K562 (cell line): ENCODE measurements around the gene USP38. TPM values are rescaled to one million over a fixed set of nuclear protein-coding genes. Genes with fewer than 3 reads are reported as not detected.
A peak's percentile ranks its signal among the peaks of the same experiment; 100 is the strongest.

Experiments
- ATAC-seq: fragments of 200-7000 bp; cut with Tn5 transposase; 3 replicates; pipeline ENCODE4 v1.9.1; 2020; ENCODE audit warnings: moderate library complexity
- BruUV-seq: library from RNA; stranded (reverse); fragments of 400-500 nt; replicated peaks from 2 replicates; lab custom pipeline; 2021; lab: Mats Ljungman, UMichigan
- CTCF ChIA-PET: fragments of 300-600 bp; formaldehyde crosslinking; extraction: SDS; loops from one replicate; lab custom pipeline; 2021; ENCODE audit warnings: low intra/inter-chr PET ratio; lab: Yijun Ruan, JAX
- POLR2A ChIA-PET: fragments of 300-600, 350-650 bp; sonication (Branson Sonifier 250); formaldehyde crosslinking; extraction: SDS; loops from one replicate; lab custom pipeline; 2021; ENCODE audit warnings: antibody characterized with exemption, inconsistent platforms; lab: Yijun Ruan, JAX
- DNase-seq, 4 experiments: peaks; one replicate each; pipeline versions ENCODE4 v3.0.0 to v3.0.0-alpha.2; 2011 to 2018; ENCODE audit warnings: low spot score in 3 of 4, mixed read lengths in 3 of 4; ENCODE audit errors: extremely low read depth in 1 of 4
- FAIRE-seq: peaks from 2 replicates; lab custom pipeline; 2011; peaks lifted over from hg19 to GRCh38; lab: Jason Lieb, UNC
- H2AFZ ChIP-seq: 2 replicates; pipeline ENCODE4 v1.6.0; 2011; ENCODE audit warnings: low read depth, low read length, control low read depth, inconsistent platforms
- H3K27ac ChIP-seq: fragments of 200-600 bp; 3 replicates; pipeline ENCODE4 v1.8.0; 2011; ENCODE audit warnings: low read depth, mild to moderate bottlenecking, control low read depth, inconsistent platforms, low read length, moderate library complexity, mixed read lengths; ENCODE audit errors: extremely low read depth
- H3K27me3 ChIP-seq, 2 experiments: fragments of 300-600 bp in 1 of 2; 2 replicates in 1 of 2; 3 replicates in 1 of 2; pipeline versions ENCODE4 v1.6.0 to v1.8.0; 2011; ENCODE audit warnings: inconsistent platforms in 2 of 2, low read length in 2 of 2, mild to moderate bottlenecking in 1 of 2, mixed read lengths in 1 of 2, moderate library complexity in 1 of 2; ENCODE audit not compliant: control insufficient read depth in 2 of 2, insufficient read depth in 2 of 2
- H3K36me3 ChIP-seq: fragments of 300-600 bp; 3 replicates; pipeline ENCODE4 v1.8.0; 2011; ENCODE audit warnings: mild to moderate bottlenecking, low read length, inconsistent platforms; ENCODE audit not compliant: control insufficient read depth, insufficient read depth
- H3K4me1 ChIP-seq, 2 experiments: fragments of 200-600 bp in 1 of 2; replicated peaks in 1 of 2; 2 replicates in 1 of 2; 3 replicates in 1 of 2; pipeline versions ENCODE4 v1.5.1 to v1.8.0; 2011; ENCODE audit warnings: inconsistent platforms in 2 of 2, low read length in 2 of 2, mild to moderate bottlenecking in 1 of 2, mixed read lengths in 1 of 2, moderate library complexity in 1 of 2; ENCODE audit not compliant: control insufficient read depth in 2 of 2, insufficient read depth in 2 of 2
- H3K4me2 ChIP-seq: 2 replicates; pipeline ENCODE4 v1.6.1; 2011; ENCODE audit warnings: low read length, control low read depth, inconsistent platforms, mixed read lengths; ENCODE audit not compliant: insufficient read depth
- H3K4me3 ChIP-seq: fragments of 200-600 bp; sonication (generic), shearing (Covaris generic); 2 replicates; pipeline ENCODE4 v1.5.1; 2016; ENCODE audit warnings: control low read depth, inconsistent platforms
- H3K79me2 ChIP-seq: fragments of 200-600 bp; 3 replicates; pipeline ENCODE4 v1.8.0; 2011; ENCODE audit warnings: low read length, inconsistent platforms; ENCODE audit not compliant: control insufficient read depth, insufficient read depth
- H3K9ac ChIP-seq, 2 experiments: 2 replicates each; pipeline versions ENCODE4 v1.6.0 to v1.6.1; 2011; ENCODE audit warnings: low read depth in 2 of 2, low read length in 2 of 2, control low read depth in 1 of 2, inconsistent platforms in 1 of 2, mild to moderate bottlenecking in 1 of 2, mixed read lengths in 1 of 2; ENCODE audit not compliant: insufficient read depth in 1 of 2
- H3K9me1 ChIP-seq: one replicate; pipeline ENCODE4 v1.6.0; 2011; ENCODE audit warnings: inconsistent platforms, mild to moderate bottlenecking, low read length, moderate library complexity; ENCODE audit not compliant: control insufficient read depth, insufficient read depth
- H3K9me3 ChIP-seq: replicated peaks from 2 replicates; pipeline ENCODE4 v1.5.1; 2011; ENCODE audit warnings: low read depth, low read length, inconsistent platforms; ENCODE audit not compliant: control insufficient read depth, insufficient read depth
- H4K20me1 ChIP-seq: replicated peaks from 2 replicates; pipeline ENCODE4 v1.6.1; 2011; ENCODE audit warnings: low read length, inconsistent platforms, mixed read lengths; ENCODE audit not compliant: control insufficient read depth, insufficient read depth
- ADNP ChIP-seq: fragments of 200-800 bp; sonication (Bioruptor generic); IDR thresholded peaks from 2 replicates; pipeline ENCODE4 v1.6.1; 2016; ENCODE audit warnings: missing genetic modification characterization, missing compliant biosample characterization
- DMBX1 ChIP-seq: fragments of 250-450 bp; sonication (Bioruptor Pico); IDR thresholded peaks from 2 replicates; pipeline ENCODE4 v1.8.0; 2022; ENCODE audit warnings: inconsistent platforms, mild to moderate bottlenecking, moderate library complexity, borderline replicate concordance
- ELK1 ChIP-seq: sonication (generic); formaldehyde crosslinking; IDR thresholded peaks from 2 replicates; pipeline ENCODE4 v1.8.1; 2022; ENCODE audit warnings: missing genetic modification reagents
- HDAC2 ChIP-seq: fragments of 450-650 bp; IDR thresholded peaks from 2 replicates; pipeline ENCODE4 v1.6.1; 2016; ENCODE audit warnings: mild to moderate bottlenecking
- KDM2B ChIP-seq: fragments of 250-450 bp; sonication (Bioruptor Pico); IDR thresholded peaks from 2 replicates; pipeline ENCODE4 v1.8.0; 2021; ENCODE audit warnings: mild to moderate bottlenecking, moderate library complexity
- KLF16 ChIP-seq: IDR thresholded peaks from 2 replicates; pipeline ENCODE4 v1.6.1; 2016; ENCODE audit warnings: antibody characterized with exemption
- L3MBTL2 ChIP-seq: fragments of 450-650 bp; IDR thresholded peaks from 2 replicates; pipeline ENCODE4 v1.6.1; 2016; ENCODE audit warnings: mild to moderate bottlenecking, moderate library complexity
- MGA ChIP-seq: fragments of 450-650 bp; IDR thresholded peaks from 2 replicates; pipeline ENCODE4 v1.6.1; 2016; ENCODE audit warnings: mild to moderate bottlenecking, moderate library complexity
- NFXL1 ChIP-seq: fragments of 450-650 bp; formaldehyde crosslinking; IDR thresholded peaks from 2 replicates; pipeline ENCODE4 v1.4.0; 2021; ENCODE audit warnings: mild to moderate bottlenecking
- NUFIP1 ChIP-seq: fragments of 450-650 bp; IDR thresholded peaks from 2 replicates; pipeline ENCODE4 v1.6.1; 2018; ENCODE audit not compliant: partially characterized antibody
- PPARD ChIP-seq: fragments of 250-450 bp; sonication (Bioruptor Pico); IDR thresholded peaks from 2 replicates; pipeline ENCODE4 v1.8.0; 2022; ENCODE audit warnings: inconsistent platforms, mild to moderate bottlenecking, moderate library complexity
- TCF7L2 ChIP-seq: fragments of 150-350 bp; IDR thresholded peaks from 2 replicates; pipeline ENCODE4 v1.6.1; 2016; ENCODE audit warnings: low read depth, mild to moderate bottlenecking, low read length, moderate library complexity
- ZNF316 ChIP-seq: fragments of 450-650 bp; IDR thresholded peaks from 2 replicates; pipeline ENCODE4 v1.6.1; 2016
- WGBS: fragments of 100-300 bp; shearing (Covaris generic); methylation state at CpG from one replicate; pipeline ENCODE4 v1.1.6; 2016; ENCODE audit warnings: low coverage, mixed read lengths; ENCODE audit not compliant: insufficient coverage; ENCODE audit errors: missing lambda C conversion rate; 5-methylcytosine and 5-hydroxymethylcytosine counted together
- in situ Hi-C: fragments of 300-500 bp; cut with MboI; formaldehyde crosslinking; loops from 4 replicates; pipeline ENCODE4 v1.15.0; 2018; ENCODE audit warnings: inconsistent platforms, mixed read lengths
- intact Hi-C: fragments of 100-400 bp; cut with micrococcal nuclease; formaldehyde crosslinking; loops from 2 replicates; pipeline ENCODE4 v1.14.2; 2022
- polyA plus RNA-seq, 8 experiments: library from polyadenylated mRNA; depleted of rRNA in 4 of 8; stranded (reverse) in 5 of 8; unstranded in 3 of 8; fragments of >200 nt; fragmentation: Nextera tagmentation in 2 of 8; fragmentation: Illumina TruSeq in 1 of 8; extraction: Ambion mirVana in 2 of 8; extraction: Trizol in 1 of 8; gene quantifications; 2 replicates each; pipeline versions ENCODE4 v1.2.1 to v1.2.3, GENCODE V29; 2011 to 2014; ENCODE audit warnings: inconsistent platforms in 1 of 8, missing spikeins in 1 of 8
- total RNA-seq, 7 experiments: library from RNA; depleted of rRNA in 6 of 7; stranded (reverse); fragments of >200 nt in 6 of 7; fragmentation: Illumina TruSeq in 2 of 7; extraction: Trizol in 2 of 7; gene quantifications; 2 replicates each; pipeline versions ENCODE4 v1.2.1 to v1.2.3, GENCODE V29; 2011 to 2021; ENCODE audit warnings: low replicate concordance in 1 of 7

Gene USP38
- total and polyA plus RNA-seq, 9 of the 15 experiments (the other 6 are each of a cell fraction or from before 2014, with no cell fraction given): 4.2 to 20.6 (median 11.2) TPM

GRCh38 chr4:143196323-143196722 is 11.6 kb downstream of the USP38 start:
- ChIA-PET POLR2A (interaction anchor here (0.6 kb wide), 1 partner anchor 133 kb away, joined by 3 read pairs; no protein-coding TSS in a partner anchor), CTCF (no interaction called here)
- H3K4me2 ChIP-seq: no peak overlapping the region
- WGBS: 91% methylated on average over 2 of the region's 2 CpGs
- peaks cover 24% of the 10 kb centered on the region for H3K79me2 ChIP-seq
- H3K27ac ChIP-seq: no peak overlapping the region
- in situ Hi-C loops: no loop called here
- intact Hi-C loops: no loop called here
- no peak overlapping the region for H3K4me3 ChIP-seq
- no peaks in the 10 kb centered on the region for H3K4me1 ChIP-seq
- no peak overlapping the region for H3K9ac ChIP-seq
- no peaks in the 10 kb centered on the region for H3K27me3 ChIP-seq
- no peaks in the 10 kb centered on the region for H3K9me3 ChIP-seq
- H4K20me1 ChIP-seq: no peaks in the 10 kb centered on the region
- H2AFZ ChIP-seq: no peak overlapping the region
- no TSS peak for BruUV-seq
- FAIRE-seq (no peak), DNase-seq (no peak), ATAC-seq (no peak)
- H3K36me3 ChIP-seq: peaks cover 97% of the 10 kb centered on the region
- H3K9me1 ChIP-seq: no peaks in the 10 kb centered on the region
- no peak for TF ChIP-seq NFXL1 (CRISPR knock-in tag)
- no peak for TF ChIP-seq ADNP (tag)
- no peak for TF ChIP-seq TCF7L2
- TF ChIP-seq ZNF316: peak; percentile 69
- TF ChIP-seq HDAC2: no peak
- TF ChIP-seq KDM2B (CRISPR knock-in tag): no peak
- TF ChIP-seq NUFIP1: no peak
- no peak for TF ChIP-seq L3MBTL2
- TF ChIP-seq DMBX1 (CRISPR knock-in tag): no peak
- TF ChIP-seq ELK1 (CRISPR knock-in tag): no peak
- TF ChIP-seq KLF16: no peak
- TF ChIP-seq PPARD (CRISPR knock-in tag): no peak
- TF ChIP-seq MGA: no peak
